Pancreas (tissue), 10 donors: ENCODE data around the gene SERPINI1. TPM values are rescaled to one million over a fixed set of nuclear protein-coding genes. Genes with fewer than 3 reads are reported as not detected.

Experiments
- ATAC-seq, 4 donors: fragments of 200-7000 bp; cut with Tn5 transposase; one replicate each; pipeline versions ENCODE4 v1.8.0 to v1.9.1; 2020; ENCODE audit warnings: mild to moderate bottlenecking in 4 of 4, moderate library complexity in 4 of 4
- DNase-seq, 6 donors: peaks; one replicate each; pipeline ENCODE4 v3.0.0-alpha.2; 2020
- FAIRE-seq: peaks from 2 replicates; lab custom pipeline; 2012; peaks lifted over from hg19 to GRCh38; lab: Jason Lieb, UNC
- H3K27ac ChIP-seq, 4 donors: fragments of 200-600 bp; sonication (generic); 1 replicate in 3 of 4; 2 replicates in 1 of 4; pipeline versions ENCODE4 v1.5.0 to v1.8.0; 2020
- H3K27me3 ChIP-seq, 4 donors: fragments of 200-600 bp; one replicate each; pipeline ENCODE4 v1.8.0; 2021
- H3K36me3 ChIP-seq, 3 donors: fragments of 200-600 bp; sonication (generic) in 1 of 3; one replicate each; pipeline versions ENCODE4 v1.5.0 to v1.8.0; 2020 to 2021
- H3K4me1 ChIP-seq, 3 donors: fragments of 200-600 bp; one replicate each; pipeline ENCODE4 v1.8.0; 2021
- H3K4me3 ChIP-seq, 4 donors: fragments of 200-600 bp; sonication (generic) in 2 of 4; one replicate each; pipeline versions ENCODE4 v1.5.0 to v1.8.0; 2020 to 2021
- H3K9me3 ChIP-seq, 4 donors: fragments of 200-600 bp; one replicate each; pipeline ENCODE4 v1.8.0; 2021
- whole genome bisulfite sequencing, 2 donors: extraction: QIAGEN DNeasy Blood & Tissue Kit; methylation state at CpG; one replicate each; pipeline ENCODE4 v1.1.7; 2013; 5-methylcytosine and 5-hydroxymethylcytosine counted together
- intact Hi-C, 3 donors: fragments of 100-400 bp; cut with DNase I; formaldehyde crosslinking; loops; one replicate each; pipeline versions ENCODE4 v1.11.1 to v1.14.2; 2022
- polyA plus RNA-seq, 2 donors: library from polyadenylated mRNA; stranded (reverse); fragments of 200-250 nt; gene quantifications; one replicate each; pipeline ENCODE4 v1.2.3, GENCODE V29; 2013
- total RNA-seq, 6 donors: library from RNA; stranded (reverse); fragmentation: NEBNext Ultra II Directional in 4 of 6; extraction: Animal tissue kit (Norgen Biotek cat#: 25700) in 4 of 6; gene quantifications; one replicate each; pipeline versions ENCODE4 v1.2.1 to v1.2.4, GENCODE V29; 2021 to 2023
- TF ChIP-seq, protein P1 (sequence below), 4 donors: fragments of 200-600 bp; sonication (generic) in 3 of 4; IDR thresholded peaks; one replicate each; pipeline versions ENCODE4 v1.5.0 to v1.8.0; 2021; ENCODE audit warnings: antibody characterized with exemption in 4 of 4
- donor health status: healthy with polysubstance abuse.
- donor health status: DM: no; HTN: no; CAD: no; lungs with moderate emphysema.
- donor health status: DM: no; HTN: no; CAD: no.
- donor health status: control.
- donor health status: control.
- donor health status: Bipolar disorder and iron deficiency.
- donor health status: DM: yes; HTN: yes; CAD: no.
- donor health status: DM: no; HTN: no; CAD: no.
- donor health status: DM: no; HTN: no; CAD: no.
- donor health status: DM: yes; HTN: yes; CAD: no.

The SERPINI1 gene
- total and polyA plus RNA-seq, 8 donors, result 12.1 to 23.7 (median 20.8) TPM

- FAIRE-seq (no peak), ATAC-seq (no peak), DNase-seq (no peak)
- Histone ChIP-seq H3K36me3 (no peaks in the 10 kb centered on the region), H3K4me1 (no peaks in the 10 kb centered on the region), H3K27ac (no peak overlapping the region), H3K27me3 (no peaks in the 10 kb centered on the region), H3K4me3 (no peak overlapping the region), H3K9me3 (no peaks in the 10 kb centered on the region)
- intact Hi-C loops, result no loop called here
- TF ChIP-seq, protein P1, sequence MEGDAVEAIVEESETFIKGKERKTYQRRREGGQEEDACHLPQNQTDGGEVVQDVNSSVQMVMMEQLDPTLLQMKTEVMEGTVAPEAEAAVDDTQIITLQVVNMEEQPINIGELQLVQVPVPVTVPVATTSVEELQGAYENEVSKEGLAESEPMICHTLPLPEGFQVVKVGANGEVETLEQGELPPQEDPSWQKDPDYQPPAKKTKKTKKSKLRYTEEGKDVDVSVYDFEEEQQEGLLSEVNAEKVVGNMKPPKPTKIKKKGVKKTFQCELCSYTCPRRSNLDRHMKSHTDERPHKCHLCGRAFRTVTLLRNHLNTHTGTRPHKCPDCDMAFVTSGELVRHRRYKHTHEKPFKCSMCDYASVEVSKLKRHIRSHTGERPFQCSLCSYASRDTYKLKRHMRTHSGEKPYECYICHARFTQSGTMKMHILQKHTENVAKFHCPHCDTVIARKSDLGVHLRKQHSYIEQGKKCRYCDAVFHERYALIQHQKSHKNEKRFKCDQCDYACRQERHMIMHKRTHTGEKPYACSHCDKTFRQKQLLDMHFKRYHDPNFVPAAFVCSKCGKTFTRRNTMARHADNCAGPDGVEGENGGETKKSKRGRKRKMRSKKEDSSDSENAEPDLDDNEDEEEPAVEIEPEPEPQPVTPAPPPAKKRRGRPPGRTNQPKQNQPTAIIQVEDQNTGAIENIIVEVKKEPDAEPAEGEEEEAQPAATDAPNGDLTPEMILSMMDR (IDR thresholded peaks at IDR 0.05), result no peak
- 67 to 79% methylated on average over 1 of the region's 1 CpG for WGBS, 2 donors
Measured at GRCh38 chr3:167843481-167843880, 108.0 kb downstream of the SERPINI1 start.

DNA sequence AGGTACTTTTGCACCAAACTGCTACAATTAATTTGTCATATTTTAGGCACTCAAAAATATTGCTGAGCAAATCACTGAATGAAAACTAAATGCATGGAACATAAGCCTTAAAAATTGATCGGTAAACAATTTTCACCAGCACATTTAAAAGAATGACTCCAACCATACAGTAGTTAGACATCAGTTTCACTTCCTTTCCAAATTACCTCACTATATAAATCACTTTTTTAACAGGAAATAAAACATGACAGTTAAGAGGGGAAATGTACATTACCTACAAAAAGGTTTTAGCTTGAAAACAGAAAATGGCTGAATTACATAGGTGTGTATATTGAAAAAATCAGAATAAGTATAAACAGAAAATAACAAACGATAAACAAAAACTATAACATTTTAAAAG is 108.4 kb downstream of the SERPINI1 start:
- no peaks in the 10 kb centered on the region for H3K9me3 ChIP-seq
- 85 to 94% methylated on average over 2 of the region's 2 CpGs for WGBS, 2 donors
- no peak overlapping the region for H3K27ac ChIP-seq
- H3K4me3 ChIP-seq, result no peak overlapping the region
- intact Hi-C loops, result no loop called here
- DNase-seq (no peak), ATAC-seq (no peak), FAIRE-seq (no peak)
- H3K36me3 ChIP-seq, result no peaks in the 10 kb centered on the region
- H3K4me1 ChIP-seq, result no peaks in the 10 kb centered on the region
- TF ChIP-seq, protein P1 (IDR thresholded peaks at IDR 0.05), result no peak
- no peaks in the 10 kb centered on the region for H3K27me3 ChIP-seq

- Histone ChIP-seq H3K4me1 (no peaks in the 10 kb centered on the region), H3K27me3 (no peaks in the 10 kb centered on the region), H3K36me3 (no peaks in the 10 kb centered on the region), H3K27ac (no peak overlapping the region), H3K4me3 (no peak overlapping the region), H3K9me3 (no peaks in the 10 kb centered on the region)
- TF ChIP-seq, protein P1 (IDR thresholded peaks at IDR 0.05), result no peak
- no peak for ATAC-seq
- no peak for DNase-seq
- FAIRE-seq, result no peak
- intact Hi-C loops, result no loop called here
Measured at GRCh38 chr3:167844528-167844927, 109.0 kb downstream of the SERPINI1 start.

- H3K27me3 ChIP-seq, result no peaks in the 10 kb centered on the region
- no peaks in the 10 kb centered on the region for H3K36me3 ChIP-seq
- H3K27ac ChIP-seq, result no peak overlapping the region
- intact Hi-C loops, result no loop called here
- H3K4me3 ChIP-seq, result no peak overlapping the region
- TF ChIP-seq, protein P1 (IDR thresholded peaks at IDR 0.05), result no peak
- DNase-seq, result no peak
- no peak for ATAC-seq
- no peak for FAIRE-seq
- H3K4me1 ChIP-seq, result no peaks in the 10 kb centered on the region
- H3K9me3 ChIP-seq, result no peaks in the 10 kb centered on the region
- WGBS, 2 donors, result 13 to 16% methylated on average over 1 of the region's 1 CpG
Measured at GRCh38 chr3:167851171-167851570, 115.7 kb downstream of the SERPINI1 start.

- intact Hi-C loops, result no loop called here
- 93% methylated on average over 3 of the region's 3 CpGs for whole genome bisulfite sequencing, 2 donors
Measured at GRCh38 chr3:167851749-167852148, 116.2 kb downstream of the SERPINI1 start.

More at GRCh38 chr3:167851749-167852148, 116.2 kb downstream of the SERPINI1 start:
- Histone ChIP-seq H3K27me3 (no peaks in the 10 kb centered on the region), H3K27ac (no peak overlapping the region), H3K4me3 (no peak overlapping the region), H3K4me1 (no peaks in the 10 kb centered on the region), H3K36me3 (no peaks in the 10 kb centered on the region), H3K9me3 (no peaks in the 10 kb centered on the region)
- ATAC-seq (no peak), FAIRE-seq (no peak), DNase-seq (no peak)
- TF ChIP-seq, protein P1 (IDR thresholded peaks at IDR 0.05), result no peak
